ENCODE data around the gene PRRG2. TPM values are rescaled to one million over a fixed set of nuclear protein-coding genes. Genes with fewer than 3 reads are reported as not detected.
"Not testable (repeated sequence)": the region's sequence is repeated elsewhere in the genome, so short reads cannot be mapped to it uniquely, and the experiment has no call there.

The PRRG2 gene
- total RNA-seq, 1 experiment from 2014 or later = 0.64 TPM

GRCh38 chr19:49631610-49632192 lies 50.6 kb downstream of the PRRG2 start:
- ChIA-PET POLR2A (interaction anchor here (1.2 kb wide), 1 partner anchor 9 kb away, joined by 5 read pairs; the partner anchor contains the start of gene RRAS), CTCF (interaction anchor here (0.9 kb wide), 1 partner anchor 9 kb away, joined by 3 read pairs; no protein-coding TSS in a partner anchor)
- in situ Hi-C loops (cut with HindIII; ENCODE audit: low pct_unique_long_range_greater_than_20kb, low sequenced_read_pairs) (no loop called here), intact Hi-C loops (cut with micrococcal nuclease; ENCODE audit: unreplicated experiment) (no loop called here)
- no peak for DNase-seq (ENCODE audit: low read depth, low spot score)
- TF ChIP-seq POLR2AphosphoS5 (IDR thresholded peaks at IDR 0.05; ENCODE audit: low read depth, low read length) = no peak; the same call in 1 of the 2 replicates
- no peak for TF ChIP-seq CTCF (IDR thresholded peaks at IDR 0.05)
- no peak for TF ChIP-seq TCF7L2 (IDR thresholded peaks at IDR 0.05; ENCODE audit: low read depth, low read length)
- no peak for TF ChIP-seq SIN3A (IDR thresholded peaks at IDR 0.05; ENCODE audit: borderline replicate concordance, insufficient read depth, low read depth, low read length)
- TF ChIP-seq, protein P1, sequence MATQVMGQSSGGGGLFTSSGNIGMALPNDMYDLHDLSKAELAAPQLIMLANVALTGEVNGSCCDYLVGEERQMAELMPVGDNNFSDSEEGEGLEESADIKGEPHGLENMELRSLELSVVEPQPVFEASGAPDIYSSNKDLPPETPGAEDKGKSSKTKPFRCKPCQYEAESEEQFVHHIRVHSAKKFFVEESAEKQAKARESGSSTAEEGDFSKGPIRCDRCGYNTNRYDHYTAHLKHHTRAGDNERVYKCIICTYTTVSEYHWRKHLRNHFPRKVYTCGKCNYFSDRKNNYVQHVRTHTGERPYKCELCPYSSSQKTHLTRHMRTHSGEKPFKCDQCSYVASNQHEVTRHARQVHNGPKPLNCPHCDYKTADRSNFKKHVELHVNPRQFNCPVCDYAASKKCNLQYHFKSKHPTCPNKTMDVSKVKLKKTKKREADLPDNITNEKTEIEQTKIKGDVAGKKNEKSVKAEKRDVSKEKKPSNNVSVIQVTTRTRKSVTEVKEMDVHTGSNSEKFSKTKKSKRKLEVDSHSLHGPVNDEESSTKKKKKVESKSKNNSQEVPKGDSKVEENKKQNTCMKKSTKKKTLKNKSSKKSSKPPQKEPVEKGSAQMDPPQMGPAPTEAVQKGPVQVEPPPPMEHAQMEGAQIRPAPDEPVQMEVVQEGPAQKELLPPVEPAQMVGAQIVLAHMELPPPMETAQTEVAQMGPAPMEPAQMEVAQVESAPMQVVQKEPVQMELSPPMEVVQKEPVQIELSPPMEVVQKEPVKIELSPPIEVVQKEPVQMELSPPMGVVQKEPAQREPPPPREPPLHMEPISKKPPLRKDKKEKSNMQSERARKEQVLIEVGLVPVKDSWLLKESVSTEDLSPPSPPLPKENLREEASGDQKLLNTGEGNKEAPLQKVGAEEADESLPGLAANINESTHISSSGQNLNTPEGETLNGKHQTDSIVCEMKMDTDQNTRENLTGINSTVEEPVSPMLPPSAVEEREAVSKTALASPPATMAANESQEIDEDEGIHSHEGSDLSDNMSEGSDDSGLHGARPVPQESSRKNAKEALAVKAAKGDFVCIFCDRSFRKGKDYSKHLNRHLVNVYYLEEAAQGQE (IDR thresholded peaks at IDR 0.05; ENCODE audit: insufficient read depth in 1 of 2, low read depth in 2 of 2, low read length in 1 of 2) = no peak
- ATAC-seq = no peak
- Histone ChIP-seq H3K27ac (ENCODE audit: low read length) (no peak overlapping the region), H3K4me3 (ENCODE audit: low read depth in 2 of 2, low read length in 2 of 2) (no peak overlapping the region), H3K36me3 (ENCODE audit: control insufficient read depth, insufficient read depth, low read length) (no peaks in the 10 kb centered on the region), H3K4me1 (ENCODE audit: control insufficient read depth, insufficient read depth, low read length) (no peaks in the 10 kb centered on the region), H3K9me3 (ENCODE audit: control insufficient read depth, insufficient read depth, low read depth, low read length) (no peaks in the 10 kb centered on the region), H3K27me3 (ENCODE audit: control insufficient read depth, insufficient read depth, low read length) (no peaks in the 10 kb centered on the region)
- BruUV-seq (replicated peaks) = no TSS peak

- no peaks in the 10 kb centered on the region for H3K9me3 ChIP-seq (ENCODE audit: control insufficient read depth, insufficient read depth, low read depth, low read length)
- no peaks in the 10 kb centered on the region for H3K36me3 ChIP-seq (ENCODE audit: control insufficient read depth, insufficient read depth, low read length)
- ATAC-seq (no peak), DNase-seq (ENCODE audit: low read depth, low spot score) (no peak)
- no peak overlapping the region for H3K4me3 ChIP-seq (ENCODE audit: low read depth in 2 of 2, low read length in 2 of 2)
- in situ Hi-C loops (cut with HindIII; ENCODE audit: low pct_unique_long_range_greater_than_20kb, low sequenced_read_pairs) (no loop called here), intact Hi-C loops (cut with micrococcal nuclease; ENCODE audit: unreplicated experiment) (no loop called here)
- H3K4me1 ChIP-seq (ENCODE audit: control insufficient read depth, insufficient read depth, low read length) = no peaks in the 10 kb centered on the region
- no peak for TF ChIP-seq CTCF (IDR thresholded peaks at IDR 0.05)
- TF ChIP-seq, protein P1 (IDR thresholded peaks at IDR 0.05; ENCODE audit: insufficient read depth in 1 of 2, low read depth in 2 of 2, low read length in 1 of 2) = no peak
- no peaks in the 10 kb centered on the region for H3K27me3 ChIP-seq (ENCODE audit: control insufficient read depth, insufficient read depth, low read length)
- BruUV-seq (replicated peaks) = no TSS peak
- CTCF ChIA-PET = no interaction called here
- no peak overlapping the region for H3K27ac ChIP-seq (ENCODE audit: low read length)
- POLR2A ChIA-PET = no interaction called here
Measured at GRCh38 chr19:49632576-49632975, 51.5 kb downstream of the PRRG2 start.

GRCh38 chr19:49633273-49633672 lies 52.2 kb downstream of the PRRG2 start:
- CTCF ChIA-PET, ATAC-seq, POLR2A ChIA-PET: not testable (repeated sequence)

More at GRCh38 chr19:49633273-49633672, 52.2 kb downstream of the PRRG2 start:
- BruUV-seq (replicated peaks); H3K4me3 ChIP-seq (ENCODE audit: low read depth in 2 of 2, low read length in 2 of 2); H3K4me1 ChIP-seq (ENCODE audit: control insufficient read depth, insufficient read depth, low read length); H3K27me3 ChIP-seq (ENCODE audit: control insufficient read depth, insufficient read depth, low read length); H3K9me3 ChIP-seq (ENCODE audit: control insufficient read depth, insufficient read depth, low read depth, low read length); H3K27ac ChIP-seq (ENCODE audit: low read length); DNase-seq (ENCODE audit: low read depth, low spot score); H3K36me3 ChIP-seq (ENCODE audit: control insufficient read depth, insufficient read depth, low read length); intact Hi-C loops (cut with micrococcal nuclease; ENCODE audit: unreplicated experiment); in situ Hi-C loops (cut with HindIII; ENCODE audit: low pct_unique_long_range_greater_than_20kb, low sequenced_read_pairs): not testable (repeated sequence)
